ENCODE measurements around the gene ARSI.

Gene ARSI

DNA sequence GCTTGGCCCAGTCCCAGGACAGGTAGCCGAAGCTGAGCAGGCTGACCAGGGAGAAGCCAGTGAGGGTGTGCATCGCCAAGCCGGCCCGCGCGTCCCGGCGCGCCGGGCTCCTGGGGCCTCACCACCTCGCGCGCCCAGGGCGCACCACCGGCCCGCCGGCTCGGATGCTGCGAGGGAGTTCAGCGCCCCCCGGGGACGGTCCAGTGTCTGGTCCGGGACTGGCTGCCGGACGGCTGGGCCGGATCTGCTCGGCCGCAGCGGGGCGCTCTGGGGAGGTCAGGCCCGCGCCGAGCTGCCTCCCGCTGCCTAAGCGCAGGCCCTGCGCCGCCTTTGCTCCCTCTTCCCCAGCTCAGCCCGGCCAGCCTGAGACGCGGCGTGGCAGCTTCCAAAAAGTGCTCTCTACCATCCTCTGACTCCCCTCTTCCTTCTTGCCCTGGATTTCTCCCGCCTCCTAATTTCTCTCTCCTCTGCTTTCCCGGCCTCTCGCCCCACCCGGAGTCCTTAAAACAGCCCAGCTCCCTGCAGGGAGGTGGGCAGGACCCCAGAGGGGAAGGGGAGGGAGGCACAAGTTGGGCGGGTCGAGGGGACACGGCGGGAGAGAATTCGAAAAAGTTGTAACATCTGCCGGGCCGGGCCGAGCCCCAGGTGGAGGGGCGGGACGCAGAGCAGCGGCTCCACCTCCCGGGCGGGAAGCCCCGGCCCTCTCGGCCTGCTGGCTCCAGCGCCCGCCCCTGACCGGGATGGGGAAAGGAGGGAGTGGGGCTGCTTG, at the start of gene ARSI:
Gene ARSI (minus strand): TSS at position 605 of the 769 bp plus-strand sequence. CDS start 532 bp downstream, at position 73.
- FAIRE-seq: no peak

DNA sequence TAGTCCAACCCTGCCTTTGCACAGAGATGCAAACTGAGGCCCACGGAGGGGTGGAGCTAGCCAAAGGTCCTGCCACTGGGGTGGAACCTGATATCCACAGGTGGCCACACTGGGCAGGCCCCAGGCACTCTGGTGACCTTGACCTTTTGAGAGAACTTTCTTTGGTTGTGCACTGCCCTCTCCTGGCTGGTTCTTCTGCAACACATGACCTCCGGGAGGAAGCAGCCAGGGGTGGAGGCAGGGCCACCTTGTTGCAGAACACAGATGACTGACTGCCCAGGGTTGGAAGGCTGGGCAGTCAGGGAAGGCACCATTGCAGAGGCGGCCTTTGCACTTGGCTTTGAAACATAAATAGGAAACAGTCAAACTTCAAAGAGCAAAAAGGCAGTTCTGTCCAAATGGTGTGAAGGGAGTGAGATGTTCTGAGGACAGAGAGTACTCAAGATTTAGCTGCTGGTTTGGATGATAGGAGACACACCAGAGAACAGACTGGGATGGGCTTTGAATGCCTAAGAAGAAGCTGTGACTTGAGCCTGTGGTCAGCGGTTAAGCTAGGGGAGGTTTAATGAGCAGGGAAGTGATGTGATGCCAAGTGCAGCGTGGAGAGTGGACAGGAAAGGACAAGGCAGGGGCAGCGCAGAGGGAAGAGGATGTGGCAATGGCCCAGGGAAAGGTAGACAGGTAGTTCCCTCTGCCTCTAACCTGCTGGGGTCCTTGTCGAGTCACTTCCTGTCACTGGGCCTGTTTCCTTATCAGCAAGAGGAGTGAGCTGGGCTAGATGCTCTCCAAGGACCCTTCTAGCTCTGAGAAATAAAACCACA, 48.0 kb upstream of the ARSI start:
- FAIRE-seq: no peak

DNA sequence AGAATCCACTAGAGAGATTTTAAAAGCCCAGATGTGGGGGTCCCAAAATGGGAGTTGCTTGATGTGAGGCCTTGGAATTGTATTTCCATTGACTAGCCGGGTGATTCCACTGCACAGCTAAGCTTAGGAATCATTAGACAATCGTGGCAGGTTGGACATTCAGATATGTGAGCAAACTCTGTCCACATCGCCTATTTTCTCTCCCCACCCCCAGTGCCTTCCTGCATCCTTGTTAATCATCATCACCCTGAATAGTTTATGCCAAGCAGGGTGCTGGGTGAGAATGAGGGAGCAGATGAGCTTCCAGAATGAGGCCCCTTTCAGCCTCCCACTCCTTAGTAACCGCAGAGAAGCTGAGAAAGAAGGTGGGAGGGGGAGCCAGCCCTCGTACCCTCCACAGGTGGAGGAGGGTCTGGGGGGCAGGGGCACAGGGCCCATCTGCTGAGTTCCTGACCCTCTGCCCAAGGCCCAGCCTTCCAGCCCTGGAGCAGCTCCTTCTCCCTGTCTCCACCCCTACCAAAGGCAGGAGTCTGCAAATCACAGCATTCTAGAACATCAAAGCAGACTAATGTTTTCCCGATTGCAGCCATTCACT, 47.1 kb upstream of the ARSI start:
- FAIRE-seq: no peak

DNA sequence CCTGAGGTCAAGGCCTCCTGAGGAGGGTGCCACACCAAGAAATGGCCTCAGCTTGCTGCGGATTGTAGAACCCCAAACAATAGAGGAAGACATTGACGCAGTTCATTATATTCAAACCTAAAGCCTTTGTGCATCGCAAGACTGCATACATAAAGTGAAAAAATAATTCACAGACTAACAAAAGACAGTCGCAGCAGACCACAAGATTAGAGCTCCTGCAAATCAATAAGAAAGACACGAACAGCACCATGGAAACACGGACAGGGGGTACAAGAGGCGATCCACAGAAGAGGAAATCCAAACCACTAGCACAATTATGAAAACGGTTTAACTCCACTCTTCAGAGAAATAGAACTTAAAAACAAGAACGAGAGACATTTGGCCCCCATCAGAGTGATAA, 44.7 kb upstream of the ARSI start:
- FAIRE-seq: no peak

DNA sequence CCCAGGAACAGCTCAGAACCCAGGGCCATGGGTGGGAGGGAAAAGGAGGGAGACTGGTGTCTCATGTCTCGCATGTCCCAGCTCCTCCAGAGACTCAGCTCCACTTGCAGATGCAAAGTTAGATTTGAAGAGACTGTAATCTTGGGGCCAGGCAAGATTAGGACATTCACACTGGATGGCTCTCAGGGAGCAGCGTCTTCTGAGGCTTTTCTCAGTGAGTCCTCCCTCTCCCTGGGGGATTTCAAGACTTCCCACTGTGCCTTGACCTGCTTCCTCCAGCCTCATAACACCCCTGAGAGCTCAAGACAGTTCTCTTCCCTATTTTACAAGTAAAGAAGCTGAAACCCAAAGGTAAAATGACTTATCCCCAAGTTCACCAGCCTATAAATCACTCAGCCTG, 44.3 kb upstream of the ARSI start:
- no peak for FAIRE-seq

GRCh38 chr5:150346592-150346991, 43.9 kb upstream of the ARSI start:
- no peak for FAIRE-seq

DNA sequence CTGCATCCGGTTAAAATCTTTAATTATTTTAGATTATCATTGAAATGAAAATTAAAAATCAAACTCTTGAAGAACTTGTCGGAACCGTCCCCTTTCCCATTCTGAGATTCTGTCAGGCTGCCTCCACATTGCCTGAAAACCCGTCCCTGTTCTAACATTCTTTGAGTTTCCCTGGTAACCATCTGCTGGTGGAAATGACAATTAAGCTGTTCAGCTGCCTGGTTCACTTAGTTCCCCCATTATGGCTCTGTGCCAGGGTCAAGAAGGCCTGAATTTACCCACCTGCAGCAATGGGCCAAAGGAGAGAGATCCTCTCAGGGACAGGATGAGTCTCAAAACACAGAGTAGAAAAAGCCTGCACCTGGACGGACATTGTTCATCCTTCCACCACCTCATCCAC, 43.0 kb upstream of the ARSI start:
- FAIRE-seq: no peak

GRCh38 chr5:150343994-150344631, 41.4 kb upstream of the ARSI start:
- no peak for FAIRE-seq

- no peak for FAIRE-seq
Observed at GRCh38 chr5:150342583-150342982, 39.9 kb upstream of the ARSI start.

DNA sequence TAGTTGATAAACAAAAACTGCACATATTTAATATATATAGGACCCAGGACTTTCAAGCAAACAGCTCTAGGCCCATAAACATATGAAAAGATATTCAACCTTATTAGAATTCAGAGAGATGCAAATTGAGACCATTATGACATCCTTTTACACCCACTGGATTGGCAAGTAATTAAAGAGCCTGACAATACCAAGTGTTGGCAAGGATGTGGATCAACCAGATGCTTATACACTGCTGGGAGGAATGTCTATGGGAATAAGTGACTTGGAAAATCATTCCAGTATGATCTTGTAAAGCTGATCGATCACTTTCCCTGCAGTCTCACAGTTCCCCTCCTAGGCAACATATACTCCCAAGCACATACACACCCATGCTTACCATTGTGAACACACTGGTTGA, 39.3 kb upstream of the ARSI start:
- FAIRE-seq: no peak

- FAIRE-seq: no peak
Observed at GRCh38 chr5:150341331-150341730, 38.6 kb upstream of the ARSI start.

DNA sequence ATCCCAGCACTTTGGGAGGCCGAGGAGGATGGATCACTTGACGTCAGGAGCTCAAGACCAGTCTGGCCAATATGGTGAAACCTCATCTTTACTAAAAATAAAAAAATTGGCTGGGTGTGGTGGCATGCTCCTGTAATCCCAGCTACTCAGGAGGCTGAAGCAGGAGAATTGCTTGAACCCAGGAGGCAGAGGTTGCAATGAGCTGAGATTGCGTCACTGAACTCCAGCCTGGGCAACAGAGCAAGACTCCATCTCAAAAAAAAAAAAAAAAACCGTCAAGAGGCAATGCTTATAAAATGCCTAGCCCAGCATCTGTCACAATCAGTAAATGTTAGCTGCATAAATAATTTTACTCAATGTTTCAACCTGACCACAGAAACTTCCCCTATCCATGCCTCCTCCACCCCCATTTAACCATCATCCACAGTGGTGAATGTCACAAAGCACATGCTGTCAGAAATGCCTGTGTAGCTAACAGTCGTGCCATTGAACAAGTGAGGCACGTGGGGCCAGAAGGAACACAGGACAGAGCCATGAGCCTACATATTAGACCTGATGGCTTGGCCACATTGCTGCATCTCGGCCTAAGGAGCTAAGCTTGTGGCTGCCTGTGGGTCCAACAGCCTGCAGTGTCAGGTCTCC, 38.0 kb upstream of the ARSI start:
- FAIRE-seq: no peak

- no peak for FAIRE-seq
Observed at GRCh38 chr5:150339841-150340240, 37.1 kb upstream of the ARSI start.

GRCh38 chr5:150339165-150339564, 36.5 kb upstream of the ARSI start:
- no peak for FAIRE-seq

DNA sequence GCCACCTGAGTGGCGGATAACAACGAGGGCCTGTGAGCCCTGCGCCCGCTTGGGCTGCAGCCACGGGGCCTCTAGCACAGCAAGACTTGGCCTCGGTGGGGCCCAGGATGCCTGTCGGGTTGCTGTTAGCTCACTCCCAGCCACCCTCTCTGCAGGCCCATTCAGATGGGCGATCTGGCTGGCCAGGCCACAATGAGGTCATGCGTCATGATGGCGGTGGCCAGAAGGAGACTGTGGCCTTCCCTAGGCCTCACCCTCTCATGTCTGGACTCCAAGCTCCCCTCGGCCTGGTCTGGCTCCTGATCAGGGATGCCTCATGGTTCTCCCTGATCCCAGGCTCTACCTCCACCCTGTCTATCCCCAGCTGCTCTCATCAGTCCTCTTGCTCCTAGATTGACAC, 35.8 kb upstream of the ARSI start:
- no peak for FAIRE-seq

DNA sequence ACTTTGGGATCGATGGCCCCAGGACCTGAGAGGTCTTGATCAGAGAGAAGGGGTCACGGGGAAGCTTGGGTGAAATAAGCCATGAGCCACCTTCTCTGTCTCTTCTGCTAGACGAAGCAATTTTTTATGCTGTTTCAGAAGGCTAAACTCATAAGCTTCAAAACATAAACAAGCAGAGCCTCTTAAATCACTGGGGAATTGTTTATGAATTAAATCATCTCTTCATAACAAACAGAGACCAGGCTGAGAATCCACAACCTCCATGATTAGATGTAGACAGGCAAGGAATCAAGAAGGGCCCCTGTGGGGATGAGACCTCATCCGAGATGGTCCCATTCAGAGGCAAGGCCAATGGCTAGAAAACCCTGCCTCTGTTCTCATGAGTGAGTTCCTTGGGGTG, 33.1 kb upstream of the ARSI start:
- no peak for FAIRE-seq

DNA sequence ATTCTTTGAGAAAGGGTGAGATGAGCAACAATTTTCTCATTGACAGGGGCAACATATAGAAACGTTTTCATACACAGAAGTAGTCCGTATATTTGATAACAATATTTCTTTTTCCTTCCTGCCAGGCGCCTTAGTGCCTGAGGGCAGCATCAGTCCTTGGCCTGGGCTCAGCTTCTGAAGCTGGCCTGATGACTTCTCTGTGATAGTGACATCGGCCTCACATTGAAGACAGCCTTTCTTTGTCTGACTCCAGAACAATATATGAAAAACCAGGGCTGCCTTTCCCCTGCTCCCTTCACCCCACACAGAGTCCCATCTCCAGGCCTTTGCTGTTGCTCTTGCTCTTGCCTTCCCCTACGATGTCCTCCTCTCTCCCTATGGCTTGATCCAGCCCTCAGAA, 30.7 kb upstream of the ARSI start:
- FAIRE-seq: no peak

DNA sequence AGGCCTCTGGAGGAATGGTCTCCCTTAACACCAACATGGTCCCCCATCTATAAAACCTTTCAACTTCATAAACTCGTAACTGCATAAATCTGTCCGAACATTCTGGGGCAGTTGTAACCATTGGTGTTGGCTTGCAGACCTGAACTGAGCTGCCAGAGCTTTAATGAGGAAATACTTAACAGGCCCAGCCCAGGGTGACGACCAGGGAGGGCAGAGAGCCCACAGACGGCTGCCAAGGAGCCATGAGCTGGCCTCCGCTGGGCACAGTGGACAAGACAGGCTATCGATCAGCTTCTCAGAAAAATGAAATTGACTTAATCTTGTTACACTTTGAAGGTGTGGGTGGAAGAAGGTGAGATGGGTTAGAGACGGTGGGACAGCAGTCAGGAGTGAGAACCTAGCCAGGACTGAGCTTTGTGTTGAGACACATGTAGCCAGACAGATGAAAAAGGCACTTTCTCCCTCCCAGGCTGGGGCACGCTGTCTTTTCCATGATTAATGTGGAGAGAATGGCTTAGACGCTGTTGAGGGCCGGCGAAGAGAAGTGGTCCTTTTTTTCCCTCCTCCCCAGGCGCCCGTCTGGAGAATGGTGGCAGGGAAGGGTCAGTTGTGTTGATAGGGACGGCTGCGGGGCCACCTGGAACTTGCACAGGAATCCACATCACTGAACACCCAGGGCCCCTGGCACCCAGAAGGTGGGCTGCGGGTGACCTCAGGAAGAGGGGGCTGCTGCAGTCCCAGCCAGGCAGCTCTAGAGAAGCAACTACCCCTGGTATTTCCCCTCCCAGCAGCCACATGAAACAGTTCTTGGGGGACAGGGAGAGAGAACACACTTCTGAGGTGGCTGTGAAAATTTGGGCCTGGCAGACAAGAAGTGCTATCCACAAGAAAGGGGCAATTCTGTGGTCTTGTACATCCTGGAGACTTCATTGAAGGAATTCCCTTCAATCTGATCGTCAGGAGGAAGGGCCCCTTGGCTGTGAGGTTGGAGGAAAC, 27.5 kb upstream of the ARSI start:
- FAIRE-seq: no peak

DNA sequence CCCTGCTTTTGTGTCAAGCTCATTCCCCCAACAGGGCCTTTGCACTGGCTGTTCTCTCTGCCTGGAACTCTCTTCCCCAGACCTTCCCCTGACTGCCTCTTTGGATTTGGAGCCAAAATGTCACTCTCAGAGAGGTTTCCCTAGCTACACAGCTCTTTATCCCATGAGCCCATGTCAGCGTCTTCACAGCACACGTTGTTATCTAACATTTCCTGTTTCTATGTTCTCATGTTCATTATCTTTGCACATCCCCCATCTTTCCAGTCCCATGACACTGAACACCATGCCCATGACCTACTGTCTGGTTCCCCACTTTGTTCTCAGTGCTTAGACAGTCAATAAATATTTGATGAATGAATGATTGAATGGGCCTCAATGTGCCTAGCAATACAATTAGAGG, 26.3 kb upstream of the ARSI start:
- no peak for FAIRE-seq

- FAIRE-seq: no peak
Observed at GRCh38 chr5:150328515-150328914, 25.8 kb upstream of the ARSI start.

DNA sequence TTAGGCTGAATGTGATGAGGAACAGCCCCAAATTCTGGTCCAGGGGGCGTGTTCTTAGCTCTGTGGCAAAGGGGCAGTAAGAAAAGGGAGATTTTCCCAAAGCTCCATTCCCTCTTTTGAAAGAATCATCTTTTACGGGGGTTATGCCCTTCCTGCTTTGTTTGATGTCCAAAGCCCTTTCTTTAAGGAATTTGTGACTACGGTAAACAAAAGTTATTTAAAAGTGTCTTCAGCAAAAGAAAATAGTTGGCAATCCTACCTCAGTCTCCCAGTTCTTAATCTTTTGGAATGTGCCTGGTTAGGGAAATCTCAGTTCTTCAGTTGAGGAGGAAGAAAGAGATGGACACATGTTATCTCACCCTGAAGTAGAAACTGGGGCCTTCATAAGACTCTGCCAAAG, 24.4 kb upstream of the ARSI start:
- FAIRE-seq: no peak

- FAIRE-seq: no peak
Observed at GRCh38 chr5:150326707-150327106, 24.0 kb upstream of the ARSI start.
